Stimulated activated CD4-positive, alpha-beta T cell treated with anti-CD3 and anti-CD28 coated beads, Interleukin-12 subunit alpha, Interleukin-12 subunit beta, amount 100 ng/mL, for 48 hours (primary cell): ENCODE results near the gene MTERF4.

ENCODE experiments used
- DNase-seq, 3 donors: peaks; one replicate each; pipeline ENCODE4 v3.0.0-alpha.2; 2020; ENCODE audit warnings: low read depth in 2 of 3, low spot score in 1 of 3

MTERF4 gene

GRCh38 chr2:241051578-241052487 is 50.3 kb downstream of the MTERF4 start:
- no peak for DNase-seq

- DNase-seq, result no peak
Measured at GRCh38 chr2:241050624-241051577, 51.2 kb downstream of the MTERF4 start.

GRCh38 chr2:241049739-241050623 is 52.1 kb downstream of the MTERF4 start:
- no peak for DNase-seq

GRCh38 chr2:241048949-241049343 is 53.1 kb downstream of the MTERF4 start:
- no peak for DNase-seq

- DNase-seq, result no peak
Measured at GRCh38 chr2:241048149-241048948, 53.7 kb downstream of the MTERF4 start.

- no peak for DNase-seq
Measured at GRCh38 chr2:241047253-241048010, 54.7 kb downstream of the MTERF4 start.
